H9 (cell line): ENCODE measurements around the gene TSPAN13. TPM values are rescaled to one million over a fixed set of nuclear protein-coding genes. Genes with fewer than 3 reads are reported as not detected.

ENCODE experiments used
- DNase-seq: peaks from one replicate; pipeline ENCODE4 v3.0.0-alpha.2; 2017
- H2AFZ ChIP-seq: one replicate; pipeline ENCODE4 v1.6.1; 2013; ENCODE audit warnings: mild to moderate bottlenecking, low read length, control low read depth, moderate library complexity
- H2AK5ac ChIP-seq: 2 replicates; pipeline ENCODE4 v1.6.1; 2013; ENCODE audit warnings: low read length, control low read depth, mixed read lengths; ENCODE audit not compliant: insufficient read length
- H2BK120ac ChIP-seq: one replicate; pipeline ENCODE4 v1.6.1; 2013; ENCODE audit warnings: low read depth, mild to moderate bottlenecking, low read length, control low read depth, inconsistent platforms; ENCODE audit not compliant: poor library complexity, severe bottlenecking
- H2BK12ac ChIP-seq: 2 replicates; pipeline ENCODE4 v1.6.1; 2013; ENCODE audit warnings: low read length, control low read depth, mixed read lengths, low read depth; ENCODE audit not compliant: insufficient read length
- H2BK15ac ChIP-seq: 2 replicates; pipeline ENCODE4 v1.6.1; 2013; ENCODE audit warnings: low read depth, low read length, control low read depth
- H2BK20ac ChIP-seq: one replicate; pipeline ENCODE4 v1.6.1; 2013; ENCODE audit warnings: low read depth, mild to moderate bottlenecking, low read length, control low read depth, inconsistent platforms; ENCODE audit not compliant: poor library complexity, severe bottlenecking
- H2BK5ac ChIP-seq: 2 replicates; pipeline ENCODE4 v1.6.1; 2013; ENCODE audit warnings: low read length, control low read depth, mixed read lengths; ENCODE audit not compliant: insufficient read length
- H3K14ac ChIP-seq: 2 replicates; pipeline ENCODE4 v1.6.1; 2013; ENCODE audit warnings: low read length, control low read depth; ENCODE audit not compliant: insufficient read depth
- H3K18ac ChIP-seq: 2 replicates; pipeline ENCODE4 v1.6.1; 2013; ENCODE audit warnings: low read depth, mild to moderate bottlenecking, mixed read lengths, low read length, control low read depth; ENCODE audit not compliant: insufficient read length
- H3K23ac ChIP-seq: 2 replicates; pipeline ENCODE4 v1.6.1; 2013; ENCODE audit warnings: low read length, control low read depth, mixed read lengths, low read depth; ENCODE audit not compliant: insufficient read length
- H3K23me2 ChIP-seq: 2 replicates; pipeline ENCODE4 v1.6.1; 2013; ENCODE audit warnings: low read depth, mild to moderate bottlenecking, mixed read lengths, low read length, control low read depth; ENCODE audit not compliant: insufficient read length, poor library complexity, severe bottlenecking
- H3K27ac ChIP-seq: 2 replicates; pipeline ENCODE4 v1.5.1; 2013; ENCODE audit warnings: low read length, control low read depth, mixed read lengths, low read depth; ENCODE audit not compliant: insufficient read length
- H3K27me3 ChIP-seq: 2 replicates; pipeline ENCODE4 v1.6.1; 2013; ENCODE audit warnings: low read length, control low read depth, inconsistent platforms; ENCODE audit not compliant: insufficient read depth
- H3K4ac ChIP-seq: 2 replicates; pipeline ENCODE4 v1.6.1; 2013; ENCODE audit warnings: low read depth, mild to moderate bottlenecking, control low read depth, inconsistent platforms, low read length, moderate library complexity
- H3K4me1 ChIP-seq: 2 replicates; pipeline ENCODE4 v1.6.1; 2013; ENCODE audit warnings: low read length, control low read depth, inconsistent platforms; ENCODE audit not compliant: insufficient read depth
- H3K4me2 ChIP-seq: 2 replicates; pipeline ENCODE4 v1.6.1; 2013; ENCODE audit warnings: low read length, control low read depth, mixed read lengths; ENCODE audit not compliant: insufficient read length, insufficient read depth
- H3K56ac ChIP-seq: 2 replicates; pipeline ENCODE4 v1.6.1; 2013; ENCODE audit warnings: low read depth, mild to moderate bottlenecking, mixed read lengths, low read length, control low read depth; ENCODE audit not compliant: insufficient read length
- H3K79me1 ChIP-seq: 2 replicates; pipeline ENCODE4 v1.6.1; 2013; ENCODE audit warnings: low read depth, mild to moderate bottlenecking, moderate library complexity, low read length, control low read depth, inconsistent platforms; ENCODE audit not compliant: insufficient read depth, poor library complexity, severe bottlenecking
- H3K79me2 ChIP-seq: 2 replicates; pipeline ENCODE4 v1.6.1; 2013; ENCODE audit warnings: low read length, control low read depth, inconsistent platforms; ENCODE audit not compliant: insufficient read depth
- H3K9ac ChIP-seq: 2 replicates; pipeline ENCODE4 v1.6.1; 2013; ENCODE audit warnings: low read length, control low read depth, mixed read lengths; ENCODE audit not compliant: insufficient read length; ENCODE audit errors: extremely low read depth
- H3K9me3 ChIP-seq: one replicate; pipeline ENCODE4 v1.6.1; 2013; ENCODE audit warnings: low read depth, low read length, inconsistent platforms; ENCODE audit not compliant: control insufficient read depth
- H3T11ph ChIP-seq: one replicate; pipeline ENCODE4 v1.6.1; 2013; ENCODE audit warnings: mild to moderate bottlenecking, low read length, control low read depth, inconsistent platforms
- H4K20me1 ChIP-seq: one replicate; pipeline ENCODE4 v1.6.1; 2013; ENCODE audit not compliant: control insufficient read depth, insufficient read length, insufficient read depth
- H4K5ac ChIP-seq: 2 replicates; pipeline ENCODE4 v1.6.1; 2013; ENCODE audit warnings: low read depth, mild to moderate bottlenecking, mixed read lengths, low read length, control low read depth; ENCODE audit not compliant: insufficient read length
- H4K8ac ChIP-seq: replicated peaks from 2 replicates; pipeline ENCODE4 v1.6.1; 2013; ENCODE audit warnings: low read length, control low read depth, mixed read lengths, low read depth; ENCODE audit not compliant: insufficient read length
- H4K91ac ChIP-seq: 2 replicates; pipeline ENCODE4 v1.6.1; 2013; ENCODE audit warnings: low read depth, mild to moderate bottlenecking, moderate library complexity, mixed read lengths, low read length, control low read depth; ENCODE audit not compliant: insufficient read length
- H3K27ac Mint-ChIP-seq, 3 experiments: 2 replicates in 2 of 3; 3 replicates in 1 of 3; pipeline ENCODE4 v1.8.0; 2020 to 2021; ENCODE audit warnings: mixed read lengths in 3 of 3, mild to moderate bottlenecking in 1 of 3, moderate library complexity in 1 of 3
- H3K27me3 Mint-ChIP-seq: 2 replicates; pipeline ENCODE4 v1.8.0; 2021; ENCODE audit warnings: low read depth, mild to moderate bottlenecking, moderate library complexity, mixed read lengths
- H3K36me3 Mint-ChIP-seq, 3 experiments: 2 replicates in 2 of 3; 3 replicates in 1 of 3; pipeline ENCODE4 v1.8.0; 2020 to 2021; ENCODE audit warnings: low read depth in 3 of 3, mixed read lengths in 3 of 3; ENCODE audit not compliant: insufficient read depth in 1 of 3
- H3K4me1 Mint-ChIP-seq, 2 experiments: 2 replicates each; pipeline ENCODE4 v1.8.0; 2020; ENCODE audit warnings: mixed read lengths in 2 of 2
- H3K4me3 Mint-ChIP-seq, 2 experiments: 2 replicates in 1 of 2; 3 replicates in 1 of 2; pipeline ENCODE4 v1.8.0; 2020 to 2021; ENCODE audit warnings: mild to moderate bottlenecking in 2 of 2, mixed read lengths in 2 of 2, moderate library complexity in 1 of 2
- H3K9me3 Mint-ChIP-seq, 2 experiments: 2 replicates in 1 of 2; 3 replicates in 1 of 2; pipeline ENCODE4 v1.8.0; 2020; ENCODE audit warnings: mild to moderate bottlenecking in 2 of 2, mixed read lengths in 2 of 2, moderate library complexity in 1 of 2
- total RNA-seq: library from RNA; stranded (reverse); gene quantifications from 2 replicates; pipeline ENCODE4 v1.2.1, GENCODE V29; 2021
- TF ChIP-seq, protein P1 (sequence below): fragments of 200-600 bp; sonication (generic); conservative IDR thresholded peaks from 3 replicates; pipeline ENCODE4 v1.8.0; 2021; ENCODE audit warnings: antibody characterized with exemption, mild to moderate bottlenecking

The TSPAN13 gene
- total RNA-seq, 1 experiment from 2014 or later, result 18.7 TPM

DNA sequence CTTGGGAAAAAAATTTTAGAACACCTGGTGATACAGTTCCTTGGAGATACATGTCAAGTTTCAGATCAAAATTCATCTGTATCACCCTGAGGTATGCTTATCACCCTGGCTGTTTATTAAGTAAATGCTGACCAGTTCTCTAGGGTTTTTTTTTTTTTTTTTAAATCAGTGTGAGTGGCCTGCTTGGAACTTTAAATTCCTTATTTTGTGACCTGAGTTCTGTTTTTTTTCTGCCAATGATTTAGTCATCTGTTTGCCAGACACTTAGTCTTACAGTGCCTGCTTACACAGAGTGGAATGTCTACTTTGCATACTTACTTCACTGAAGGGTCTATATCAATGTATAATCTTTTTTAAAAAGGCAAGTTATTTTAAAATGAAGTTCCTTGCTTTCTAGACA lies 1.8 kb downstream of the TSPAN13 start:
- H2AK5ac ChIP-seq, result no peak overlapping the region
- Mint-ChIP-seq H3K4me3 (peak overlapping the region; percentile 72 to 91), H3K4me1 (peaks cover 21 to 25% of the 10 kb centered on the region in 2 experiments), H3K27me3 (peaks cover 16% of the 10 kb centered on the region), H3K27ac (no peak overlapping the region), H3K36me3 (no peaks in the 10 kb centered on the region; a peak in 1 of 7 replicates), H3K9me3 (no peaks in the 10 kb centered on the region)
- no peak overlapping the region for H3T11ph ChIP-seq
- no peaks in the 10 kb centered on the region for H3K27me3 ChIP-seq
- DNase-seq, result no peak
- no peaks in the 10 kb centered on the region for H3K4me1 ChIP-seq
- H3K79me1 ChIP-seq, result no peaks in the 10 kb centered on the region
- H3K9ac ChIP-seq, result no peak overlapping the region
- H3K4ac ChIP-seq, result no peak overlapping the region
- H2BK120ac ChIP-seq, result no peak overlapping the region
- no peak overlapping the region for H2BK12ac ChIP-seq
- H3K4me2 ChIP-seq, result peak overlapping the region; percentile 68
- H3K79me2 ChIP-seq, result no peaks in the 10 kb centered on the region
- no peak overlapping the region for H3K23ac ChIP-seq
- H4K91ac ChIP-seq, result no peak overlapping the region
- H4K8ac ChIP-seq, result no peak overlapping the region
- TF ChIP-seq, protein P1, sequence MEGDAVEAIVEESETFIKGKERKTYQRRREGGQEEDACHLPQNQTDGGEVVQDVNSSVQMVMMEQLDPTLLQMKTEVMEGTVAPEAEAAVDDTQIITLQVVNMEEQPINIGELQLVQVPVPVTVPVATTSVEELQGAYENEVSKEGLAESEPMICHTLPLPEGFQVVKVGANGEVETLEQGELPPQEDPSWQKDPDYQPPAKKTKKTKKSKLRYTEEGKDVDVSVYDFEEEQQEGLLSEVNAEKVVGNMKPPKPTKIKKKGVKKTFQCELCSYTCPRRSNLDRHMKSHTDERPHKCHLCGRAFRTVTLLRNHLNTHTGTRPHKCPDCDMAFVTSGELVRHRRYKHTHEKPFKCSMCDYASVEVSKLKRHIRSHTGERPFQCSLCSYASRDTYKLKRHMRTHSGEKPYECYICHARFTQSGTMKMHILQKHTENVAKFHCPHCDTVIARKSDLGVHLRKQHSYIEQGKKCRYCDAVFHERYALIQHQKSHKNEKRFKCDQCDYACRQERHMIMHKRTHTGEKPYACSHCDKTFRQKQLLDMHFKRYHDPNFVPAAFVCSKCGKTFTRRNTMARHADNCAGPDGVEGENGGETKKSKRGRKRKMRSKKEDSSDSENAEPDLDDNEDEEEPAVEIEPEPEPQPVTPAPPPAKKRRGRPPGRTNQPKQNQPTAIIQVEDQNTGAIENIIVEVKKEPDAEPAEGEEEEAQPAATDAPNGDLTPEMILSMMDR, result no peak
- no peak overlapping the region for H2BK20ac ChIP-seq
- H3K9me3 ChIP-seq, result no peaks in the 10 kb centered on the region
- H2BK15ac ChIP-seq, result no peak overlapping the region
- no peak overlapping the region for H2AFZ ChIP-seq
- no peak overlapping the region for H3K14ac ChIP-seq
- no peak overlapping the region for H3K18ac ChIP-seq
- H2BK5ac ChIP-seq, result no peak overlapping the region
- H3K27ac ChIP-seq, result no peak overlapping the region
- H4K20me1 ChIP-seq, result no peaks in the 10 kb centered on the region
- no peak overlapping the region for H3K56ac ChIP-seq
- no peak overlapping the region for H4K5ac ChIP-seq
- peaks cover 14% of the 10 kb centered on the region for H3K23me2 ChIP-seq
